NCI-H82 treated with DMSO at 0.1 percent for 48 hours (cell line): Measurements from ENCODE around the gene TECPR2.
A peak's percentile ranks its signal among the peaks of the same experiment; 100 is the strongest.
"Not testable (repeated sequence)": the region's sequence is repeated elsewhere in the genome, so short reads cannot be mapped to it uniquely, and the experiment has no call there.

Experiments
- DNase-seq: peaks from one replicate; lab custom pipeline; 2025; ENCODE audit not compliant: unreplicated experiment; lab: John Stamatoyannopoulos, UW

Gene TECPR2

DNA sequence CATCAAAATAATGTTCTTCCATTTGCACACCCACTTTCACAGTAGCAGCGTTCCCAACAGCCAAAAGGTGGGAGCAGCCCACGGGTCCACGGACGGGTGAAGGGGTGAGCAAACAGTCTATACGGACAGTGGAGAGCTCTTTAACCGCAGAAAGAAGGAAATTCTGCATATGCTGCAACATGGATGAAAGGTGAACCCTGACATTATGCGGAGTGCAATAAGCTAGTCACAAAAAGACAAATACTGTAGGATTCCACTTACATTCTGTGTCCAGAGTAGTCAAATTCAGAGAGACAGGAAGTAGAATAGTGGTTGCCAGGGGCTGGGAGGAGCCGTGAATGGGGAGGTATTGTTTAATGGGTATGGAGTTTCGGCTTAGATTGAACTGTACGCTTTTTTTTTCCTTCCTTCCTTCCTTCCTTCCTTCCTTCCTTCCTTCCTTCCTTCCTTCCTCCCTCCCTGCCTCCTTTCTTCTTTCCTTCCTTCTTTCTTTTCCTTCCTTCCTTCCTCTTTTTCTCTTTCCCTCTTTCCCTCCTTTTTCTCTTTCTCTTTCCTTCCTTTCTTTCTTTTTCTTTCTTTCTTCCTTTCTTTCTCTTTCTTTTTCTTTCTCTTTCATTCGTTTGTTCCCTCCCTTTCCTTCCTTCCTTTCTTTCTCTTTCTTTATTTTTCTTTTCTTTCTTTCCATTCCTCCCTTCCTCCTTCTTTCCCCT, 162.6 kb downstream of the TECPR2 start:
- DNase-seq: no peak

DNA sequence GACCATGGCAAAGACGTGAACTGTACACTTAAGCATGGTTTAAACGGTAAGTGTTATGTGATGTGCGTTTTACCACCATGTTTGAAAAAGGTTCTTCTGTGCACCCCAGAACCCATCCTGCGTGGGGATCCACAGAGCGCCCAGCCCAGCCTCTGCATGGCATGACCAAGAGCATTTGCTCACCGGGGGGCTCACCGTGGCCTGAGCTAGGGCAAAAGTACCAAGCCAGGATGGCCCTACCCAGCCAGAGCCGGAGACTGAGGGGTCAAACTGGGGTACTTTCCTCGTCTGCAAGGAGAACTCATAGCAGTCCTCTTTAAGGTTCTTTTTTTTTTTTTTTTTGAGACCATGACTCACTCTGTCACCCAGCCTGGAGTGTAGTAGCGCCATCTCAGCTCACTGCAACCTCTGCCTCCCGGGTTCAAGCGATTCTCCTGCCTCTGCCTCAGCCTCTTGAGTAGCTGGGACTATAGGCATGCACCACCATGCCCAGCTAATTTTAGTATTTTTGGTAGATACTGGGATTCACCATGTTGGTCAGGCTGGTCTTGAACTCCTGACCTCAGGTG, 163.3 kb downstream of the TECPR2 start:
- no peak for DNase-seq

- no peak for DNase-seq
These were observed 165.9 kb downstream of the TECPR2 start for GRCh38 chr14:102528431-102529170.

DNA sequence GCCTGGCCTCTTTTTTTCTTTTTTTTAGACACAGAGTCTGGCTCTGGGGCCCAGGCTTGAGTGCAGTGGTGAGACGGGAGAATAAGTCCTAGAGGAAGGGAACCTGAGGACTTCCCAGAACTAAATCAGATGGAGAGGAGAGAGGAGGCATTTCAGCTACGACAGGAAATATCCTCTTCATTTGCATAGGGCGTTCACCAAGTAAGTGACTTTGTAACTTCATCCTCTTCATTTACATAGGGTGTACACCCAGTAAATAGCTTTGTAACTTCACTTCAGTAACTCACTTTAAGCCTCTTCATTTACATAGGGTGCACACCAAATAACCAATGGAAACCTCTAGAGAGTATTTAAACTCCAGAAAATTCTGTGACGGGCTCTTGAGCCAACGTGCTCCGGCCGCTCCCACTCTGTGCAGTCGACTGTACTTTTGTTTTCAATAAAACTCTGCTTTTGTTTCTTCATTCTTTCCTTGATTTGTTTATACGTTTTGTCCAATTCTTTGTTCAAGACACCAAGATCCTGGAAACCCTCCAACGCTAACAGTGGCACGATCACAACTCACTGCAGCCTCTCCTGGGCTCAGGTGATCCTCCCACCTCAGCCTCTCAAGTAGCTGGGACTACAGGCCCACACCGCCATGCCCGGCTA, 168.2 kb downstream of the TECPR2 start:
- no peak for DNase-seq

- DNase-seq: no peak
These were observed 169.5 kb downstream of the TECPR2 start for GRCh38 chr14:102532204-102532658.

DNA sequence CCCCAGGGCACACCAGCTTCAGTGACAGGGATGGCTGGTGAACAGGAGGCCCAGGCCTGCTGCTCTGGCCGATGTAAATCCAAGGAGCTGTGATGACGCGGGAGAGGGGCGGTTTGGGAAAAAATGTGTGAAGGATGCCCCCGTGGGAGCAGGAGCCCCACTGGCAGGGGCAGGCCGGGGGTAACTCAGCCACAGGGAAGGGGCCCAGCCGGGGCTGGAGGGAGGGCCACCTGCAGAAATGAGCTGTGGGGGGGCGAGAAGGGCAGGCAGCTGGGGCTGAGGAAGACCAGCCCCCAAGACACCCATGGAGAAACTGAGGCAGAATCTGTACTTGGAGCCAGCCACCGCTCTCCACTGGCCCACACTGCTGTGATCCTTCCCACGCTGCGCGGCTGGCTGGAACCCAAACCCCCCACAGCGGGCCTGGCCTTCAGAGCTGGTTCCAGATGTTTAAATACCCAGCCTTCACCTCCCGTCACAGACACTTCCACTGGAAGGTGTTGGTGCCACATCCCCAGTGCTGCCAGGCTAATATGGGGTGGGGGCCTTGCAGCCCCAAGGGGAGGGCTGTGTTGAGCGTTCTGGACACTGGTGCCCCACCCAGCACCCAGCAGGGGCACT, 175.3 kb downstream of the TECPR2 start:
- DNase-seq: no peak

- DNase-seq: no peak
These were observed 176.1 kb downstream of the TECPR2 start for GRCh38 chr14:102538602-102539543.

DNA sequence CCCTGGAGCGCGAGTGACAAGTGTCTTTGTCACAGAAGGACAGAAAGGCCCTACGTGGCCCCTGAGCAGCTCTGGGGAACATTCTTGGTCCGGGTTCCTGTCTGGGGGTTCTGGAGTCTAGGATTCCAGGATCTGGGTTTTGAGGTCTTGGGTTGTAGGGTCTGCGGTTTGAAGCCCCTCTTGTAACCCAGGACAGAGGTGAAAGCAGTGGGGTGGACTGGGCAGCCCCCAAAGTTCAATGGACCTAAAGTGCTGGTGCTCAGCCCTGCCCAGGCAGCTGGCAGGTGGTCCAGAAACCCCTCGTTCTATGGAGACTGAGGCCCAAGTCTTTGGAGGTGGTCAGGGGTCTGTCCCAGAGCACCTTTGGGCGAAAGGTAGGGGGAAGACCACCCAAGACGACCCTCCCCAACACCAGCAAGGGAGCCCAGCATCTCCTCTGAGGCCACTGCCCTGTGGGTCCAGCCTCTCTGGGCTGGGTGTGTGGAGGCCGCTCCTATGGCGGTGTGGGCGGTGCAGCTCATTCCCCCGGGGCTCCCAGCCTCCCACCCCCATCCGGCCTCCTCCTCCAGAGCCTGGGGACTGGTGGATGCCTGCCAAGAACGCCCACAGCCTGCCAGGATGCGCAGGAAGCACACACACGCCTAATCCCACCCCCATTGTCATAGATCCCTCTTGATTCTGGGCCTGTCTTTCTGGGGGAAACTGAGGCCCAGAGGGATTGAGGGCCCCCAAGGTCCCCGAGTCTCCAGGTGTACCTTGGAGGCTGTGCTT, 177.0 kb downstream of the TECPR2 start:
- peak; percentile 53 for DNase-seq

GRCh38 chr14:102540315-102541028, 177.7 kb downstream of the TECPR2 start:
- no peak for DNase-seq

DNA sequence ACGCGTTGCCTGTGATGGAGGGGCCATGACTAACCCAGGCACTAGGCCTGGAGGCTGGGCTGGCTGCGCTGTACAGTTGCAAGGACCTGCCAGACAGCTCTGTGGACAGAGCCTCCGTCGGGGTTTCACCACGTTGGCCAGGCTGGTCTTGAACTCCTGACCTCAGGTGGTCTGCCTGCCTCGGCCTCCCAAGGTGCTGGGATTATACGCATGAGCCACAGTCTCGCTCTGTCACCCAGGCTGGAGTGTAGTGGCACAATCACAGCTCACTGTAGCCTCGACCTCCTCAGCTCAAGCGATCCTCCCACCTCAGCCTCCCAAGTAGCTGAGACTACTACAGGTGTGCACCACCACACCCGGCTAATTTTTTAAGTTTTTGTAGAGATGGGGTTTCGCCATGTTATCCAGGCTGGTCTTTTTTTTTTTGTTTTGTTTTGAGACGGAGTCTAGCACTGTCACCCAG, 178.3 kb downstream of the TECPR2 start:
- DNase-seq: not testable (repeated sequence)

DNA sequence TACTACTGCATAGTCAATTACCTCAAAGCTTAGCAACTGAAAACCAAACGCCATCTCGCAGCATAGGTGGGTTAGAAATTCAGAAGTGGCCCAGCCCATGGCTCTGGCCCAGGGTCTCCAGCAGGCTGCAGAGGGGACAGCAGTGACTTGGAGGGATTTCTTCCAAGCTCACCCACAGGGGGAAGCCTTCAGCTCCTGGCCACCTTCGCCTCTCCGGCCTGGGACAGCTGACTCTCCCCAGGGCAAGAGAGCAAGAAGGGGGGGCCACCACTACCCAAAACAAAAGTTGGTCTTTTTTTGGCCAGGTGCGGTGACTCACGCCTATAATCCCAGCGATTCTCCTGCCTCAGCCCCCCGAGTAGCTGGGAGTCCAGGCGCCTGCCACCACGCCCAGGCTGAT, 179.0 kb downstream of the TECPR2 start:
- DNase-seq: no peak

- no peak for DNase-seq
These were observed 181.5 kb downstream of the TECPR2 start for GRCh38 chr14:102544046-102544746.

DNA sequence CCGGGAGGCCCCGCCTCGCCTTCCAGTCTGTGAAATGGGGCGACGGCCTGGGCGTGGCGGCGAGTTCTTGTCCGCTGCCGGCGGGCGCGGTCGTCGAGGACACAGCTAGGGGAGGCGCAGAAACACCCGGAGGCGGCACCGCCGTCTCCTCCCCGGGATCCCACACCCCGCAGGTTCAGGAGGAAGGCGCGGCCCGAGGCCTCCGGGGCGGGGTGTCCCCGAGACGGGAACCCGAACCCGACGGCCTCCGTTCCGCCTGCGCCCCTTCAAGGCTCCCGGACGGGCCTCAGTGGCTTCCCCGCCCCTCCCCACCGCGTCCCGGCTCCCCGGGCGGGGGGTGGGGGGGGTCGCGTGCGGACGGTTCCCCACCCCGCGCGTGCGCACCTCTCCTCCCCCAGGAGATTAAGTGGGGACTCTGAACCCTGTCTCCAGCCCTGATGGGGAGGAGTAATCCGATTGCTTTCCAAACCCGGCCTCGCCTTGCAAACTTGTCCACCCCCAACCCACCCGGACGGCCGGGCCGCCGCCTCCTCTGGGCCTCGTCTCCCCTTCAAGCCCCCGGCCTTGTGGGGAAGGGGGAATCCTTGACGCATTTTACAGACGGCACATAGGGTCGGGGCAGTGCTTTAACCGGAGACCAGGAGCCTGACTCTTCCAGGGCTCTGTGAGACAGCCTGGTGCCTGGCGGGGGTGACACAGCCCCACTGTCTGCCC, 182.2 kb downstream of the TECPR2 start:
- peak; percentile 60 for DNase-seq

GRCh38 chr14:102545461-102546265, 182.9 kb downstream of the TECPR2 start:
- DNase-seq: no peak

GRCh38 chr14:102548616-102549240, 186.0 kb downstream of the TECPR2 start:
- no peak for DNase-seq

DNA sequence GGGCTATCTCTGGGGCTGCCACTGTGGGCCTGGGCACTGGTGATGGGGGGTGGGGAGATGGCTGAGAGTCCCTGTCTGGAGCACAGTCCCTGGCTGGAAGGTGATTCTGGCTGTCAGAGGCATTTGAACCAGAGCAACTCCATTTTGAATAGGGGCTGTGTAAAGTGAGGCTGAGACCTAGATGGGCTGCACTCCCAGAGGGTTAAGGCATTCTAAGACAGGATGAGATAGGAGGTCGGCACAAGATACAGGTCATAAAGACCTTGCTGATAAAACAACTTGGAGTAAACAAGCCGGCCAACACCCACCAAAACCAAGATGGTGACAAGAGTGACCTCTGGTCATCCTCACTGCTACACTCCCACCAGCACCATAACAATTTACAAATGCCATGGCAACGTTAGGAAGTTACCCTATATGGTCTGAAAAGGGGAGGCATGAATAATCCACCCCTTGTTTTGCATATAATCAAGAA, 188.2 kb downstream of the TECPR2 start:
- not testable (repeated sequence) for DNase-seq
